HUES64 (cell line): ENCODE results near the gene ZNF358.

Experiments
- H3K27ac ChIP-seq: 2 replicates; pipeline ENCODE4 v1.7.0; 2013; ENCODE audit warnings: low read depth, low read length, inconsistent platforms
- H3K27me3 ChIP-seq: 2 replicates; pipeline ENCODE4 v1.6.1; 2013; ENCODE audit warnings: mild to moderate bottlenecking, low read length; ENCODE audit not compliant: insufficient read depth
- H3K36me3 ChIP-seq: 2 replicates; pipeline ENCODE4 v1.6.1; 2013; ENCODE audit warnings: mild to moderate bottlenecking, low read length; ENCODE audit not compliant: insufficient read depth
- H3K4me1 ChIP-seq: 2 replicates; pipeline ENCODE4 v1.6.1; 2013; ENCODE audit warnings: mild to moderate bottlenecking, low read length, moderate library complexity; ENCODE audit not compliant: insufficient read depth
- H3K4me3 ChIP-seq: 2 replicates; pipeline ENCODE4 v1.5.1; 2013; ENCODE audit warnings: mild to moderate bottlenecking, low read length, moderate library complexity
- H3K9ac ChIP-seq: 2 replicates; pipeline ENCODE4 v1.6.1; 2013; ENCODE audit warnings: mild to moderate bottlenecking, low read depth, low read length
- H3K9me3 ChIP-seq: 2 replicates; pipeline ENCODE4 v1.6.1; 2013; ENCODE audit warnings: low read depth, low read length; ENCODE audit not compliant: insufficient read depth
- WGBS: fragments of 150-250, 120-280 bp; methylation state at CpG from one replicate; pipeline ENCODE4 v1.1.7; 2013; ENCODE audit warnings: missing lambda C conversion rate; 5-methylcytosine and 5-hydroxymethylcytosine counted together

Gene ZNF358

DNA sequence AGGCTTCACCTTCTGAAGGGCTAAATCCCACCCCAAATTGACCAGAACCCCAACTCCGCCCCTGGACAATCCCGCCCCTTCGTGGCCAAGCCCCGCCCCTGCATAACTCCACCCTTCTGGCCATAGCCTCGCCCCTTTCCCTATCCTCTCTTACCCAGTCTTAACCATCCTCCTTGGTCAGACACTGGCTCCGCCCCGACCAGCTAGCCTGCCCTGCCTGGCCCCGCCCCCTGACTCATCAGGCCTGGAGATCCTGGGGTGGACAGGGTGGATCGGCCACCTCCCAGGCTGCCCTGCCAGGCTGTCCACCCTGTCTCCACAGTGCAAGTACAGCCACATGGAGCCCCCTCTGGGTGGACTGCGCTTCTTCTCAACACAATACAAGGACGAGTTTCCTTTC, 8.0 kb upstream of the ZNF358 start:
- 55% methylated on average over 11 of the region's 11 CpGs for WGBS
- Histone ChIP-seq H3K9me3 (no peaks in the 10 kb centered on the region), H3K4me3 (no peak overlapping the region), H3K27me3 (no peaks in the 10 kb centered on the region; the same call in 1 of the 2 replicates), H3K27ac (no peak overlapping the region), H3K36me3 (no peaks in the 10 kb centered on the region), H3K9ac (no peak overlapping the region), H3K4me1 (peaks cover 4% of the 10 kb centered on the region; the same call in 1 of the 2 replicates)

DNA sequence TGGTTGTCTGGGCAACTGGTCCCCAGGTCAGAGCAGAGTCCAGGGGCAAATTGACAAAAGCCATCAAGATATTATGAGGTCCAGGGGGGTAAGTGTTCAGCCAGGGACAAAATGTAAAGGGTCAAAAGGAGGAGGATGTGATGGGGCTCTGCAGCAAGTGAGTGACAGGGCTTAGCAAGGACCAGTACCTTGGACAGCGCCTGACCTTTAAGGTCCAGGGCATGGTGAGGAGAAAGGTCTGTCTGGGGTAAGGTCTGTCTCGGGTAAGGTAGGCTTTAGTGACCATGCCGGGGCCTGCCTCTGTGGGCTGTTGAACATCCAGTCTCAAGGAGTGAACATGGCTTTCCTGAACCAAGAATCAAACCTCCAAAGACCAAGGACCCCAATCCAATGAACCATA, 6.3 kb upstream of the ZNF358 start:
- 29% methylated on average over 3 of the region's 3 CpGs for WGBS
- Histone ChIP-seq H3K36me3 (no peaks in the 10 kb centered on the region), H3K27me3 (no peaks in the 10 kb centered on the region; the same call in 1 of the 2 replicates), H3K4me3 (no peak overlapping the region), H3K4me1 (peaks cover 4% of the 10 kb centered on the region; the same call in 1 of the 2 replicates), H3K27ac (no peak overlapping the region), H3K9ac (no peak overlapping the region), H3K9me3 (no peaks in the 10 kb centered on the region)

DNA sequence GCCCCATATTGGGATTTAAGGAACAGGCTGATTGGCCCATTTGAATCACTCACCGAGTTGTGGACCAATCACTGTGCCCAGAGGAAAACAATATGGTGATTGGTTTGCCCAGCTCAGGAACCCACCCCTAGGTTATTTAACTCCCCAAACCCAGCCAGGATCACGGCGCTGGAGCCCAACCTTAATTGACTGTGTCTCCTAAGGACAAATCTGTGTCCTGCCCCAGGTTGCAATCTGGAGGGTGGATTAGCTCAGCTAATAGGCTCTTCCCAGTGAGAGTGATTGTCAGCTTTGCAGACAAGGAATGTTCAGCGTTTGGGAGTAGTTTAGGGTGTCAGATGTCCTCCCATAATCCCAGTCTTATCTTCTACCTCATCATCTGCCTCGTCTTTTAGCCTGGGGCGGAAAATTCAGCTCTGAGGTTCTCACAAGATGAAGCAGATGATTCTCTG, 3.5 kb upstream of the ZNF358 start:
- H3K4me1 ChIP-seq, result peaks cover 7% of the 10 kb centered on the region
- WGBS, result 80% methylated on average over 6 of the region's 6 CpGs
- H3K4me3 ChIP-seq, result no peak overlapping the region
- no peaks in the 10 kb centered on the region for H3K36me3 ChIP-seq
- no peak overlapping the region for H3K27ac ChIP-seq
- H3K27me3 ChIP-seq, result no peaks in the 10 kb centered on the region
- no peak overlapping the region for H3K9ac ChIP-seq
- no peaks in the 10 kb centered on the region for H3K9me3 ChIP-seq

DNA sequence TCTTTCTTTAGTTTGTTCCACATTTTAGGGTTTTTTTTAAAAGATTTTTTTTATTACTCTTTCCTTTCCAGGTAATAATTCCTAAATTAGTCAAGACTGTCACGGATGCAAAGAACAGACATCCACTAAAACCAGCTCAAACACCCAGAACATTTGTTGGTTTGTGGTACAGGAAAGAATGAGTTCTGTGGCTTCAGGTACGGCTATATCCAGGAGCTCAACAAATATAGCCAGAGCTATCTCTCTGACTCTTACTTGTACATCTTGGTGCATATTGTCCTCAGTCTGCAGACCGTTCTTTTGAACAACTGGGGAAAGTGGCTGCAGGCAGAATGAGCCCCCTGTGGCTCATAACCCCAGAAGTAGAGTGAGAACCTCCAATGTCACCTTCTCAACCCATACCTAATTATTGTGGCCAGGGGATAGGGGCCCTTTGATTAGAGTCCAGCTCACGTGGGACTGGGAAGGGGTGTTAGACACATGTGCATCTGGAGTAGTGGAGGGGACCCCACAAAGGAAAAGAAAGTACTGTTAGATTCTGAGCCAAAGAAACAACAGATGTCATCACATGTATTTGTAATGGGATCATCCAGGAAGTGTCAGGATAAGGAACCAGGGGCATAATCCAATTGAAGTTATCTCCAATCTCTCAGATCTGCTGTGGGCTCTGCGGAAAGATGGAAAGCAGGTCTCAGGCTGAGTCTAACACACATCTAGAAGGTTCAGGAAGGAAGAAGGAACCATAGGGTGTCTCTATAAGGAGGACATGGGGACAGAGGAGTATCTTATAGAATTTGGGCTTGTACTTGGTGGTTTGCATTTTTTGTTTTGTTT, 1.9 kb upstream of the ZNF358 start:
- H3K4me3 ChIP-seq, result no peak overlapping the region
- no peak overlapping the region for H3K9ac ChIP-seq
- H3K36me3 ChIP-seq, result 0 out of 2 replicates have a peak, but pooled peaks cover under 1% of the 10 kb centered on the region
- no peak overlapping the region for H3K27ac ChIP-seq
- no peaks in the 10 kb centered on the region for H3K27me3 ChIP-seq
- WGBS, result 89% methylated on average over 4 of the region's 5 CpGs
- H3K9me3 ChIP-seq, result no peaks in the 10 kb centered on the region
- H3K4me1 ChIP-seq, result peaks cover 7% of the 10 kb centered on the region

DNA sequence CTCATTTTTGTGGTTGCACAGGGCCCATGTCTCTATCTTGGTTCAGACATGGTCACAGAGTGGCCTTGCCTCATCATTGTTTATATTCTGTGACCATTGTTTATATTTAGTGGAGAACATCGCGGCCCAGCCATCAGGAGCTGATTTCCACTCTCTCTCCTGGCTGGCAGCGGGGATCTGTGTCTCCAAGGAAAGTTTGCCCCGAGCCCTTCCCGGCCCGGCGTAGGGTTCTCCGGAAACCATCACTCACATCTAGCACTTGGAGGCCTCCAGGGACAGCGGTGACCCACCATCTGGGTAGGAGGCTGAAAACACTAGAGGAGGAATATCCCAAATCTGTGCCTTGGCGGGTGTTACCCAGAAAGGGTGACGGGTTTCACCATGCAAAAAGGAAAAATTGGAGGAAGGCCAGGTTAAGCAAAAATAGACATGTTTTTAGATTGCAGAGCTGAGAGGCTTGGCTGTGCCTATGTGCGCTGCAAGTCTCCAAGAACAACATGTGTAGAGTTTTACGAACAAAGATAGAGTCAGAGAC, 726 bp upstream of the ZNF358 start:
- H3K27ac ChIP-seq, result peak overlapping the region; percentile 33; the same call in 1 of the 2 replicates
- H3K9me3 ChIP-seq, result no peaks in the 10 kb centered on the region
- peak overlapping the region; percentile 44 for H3K4me3 ChIP-seq
- peaks cover 7% of the 10 kb centered on the region for H3K4me1 ChIP-seq
- H3K9ac ChIP-seq, result peak overlapping the region; percentile 68
- 0 out of 2 replicates have a peak, but pooled peaks cover 9% of the 10 kb centered on the region for H3K36me3 ChIP-seq
- 93% methylated on average over 13 of the region's 13 CpGs for WGBS
- no peaks in the 10 kb centered on the region for H3K27me3 ChIP-seq

DNA sequence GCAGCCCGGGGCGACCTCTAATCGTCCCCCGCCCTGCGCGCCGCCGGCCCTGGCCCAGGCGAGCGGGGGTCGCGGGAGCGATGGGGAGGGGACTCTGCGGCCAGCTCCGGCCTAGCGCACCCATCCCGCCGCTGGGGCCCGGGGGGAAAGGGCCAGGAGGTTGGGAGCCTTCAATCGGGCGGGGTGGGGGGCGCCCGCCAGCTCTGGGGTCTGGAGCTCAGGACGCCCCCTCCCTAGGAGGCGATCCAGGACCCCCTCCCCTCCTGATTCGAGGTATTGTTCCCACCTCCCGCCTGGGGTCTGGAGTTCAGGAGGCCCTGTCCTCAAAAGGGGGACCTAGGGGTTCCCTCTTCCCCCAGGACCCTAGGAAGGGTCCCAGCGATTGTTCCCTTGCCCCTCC, 430 bp downstream of the ZNF358 start:
- Histone ChIP-seq H3K4me1 (peaks cover 7% of the 10 kb centered on the region), H3K27ac (peak overlapping the region; percentile 49; the same call in 1 of the 2 replicates), H3K36me3 (0 out of 2 replicates have a peak, but pooled peaks cover 9% of the 10 kb centered on the region), H3K9me3 (no peaks in the 10 kb centered on the region), H3K4me3 (peak overlapping the region; percentile 86), H3K9ac (peak overlapping the region; percentile 92), H3K27me3 (no peaks in the 10 kb centered on the region)
- WGBS, result 2% methylated on average over 25 of the region's 28 CpGs

DNA sequence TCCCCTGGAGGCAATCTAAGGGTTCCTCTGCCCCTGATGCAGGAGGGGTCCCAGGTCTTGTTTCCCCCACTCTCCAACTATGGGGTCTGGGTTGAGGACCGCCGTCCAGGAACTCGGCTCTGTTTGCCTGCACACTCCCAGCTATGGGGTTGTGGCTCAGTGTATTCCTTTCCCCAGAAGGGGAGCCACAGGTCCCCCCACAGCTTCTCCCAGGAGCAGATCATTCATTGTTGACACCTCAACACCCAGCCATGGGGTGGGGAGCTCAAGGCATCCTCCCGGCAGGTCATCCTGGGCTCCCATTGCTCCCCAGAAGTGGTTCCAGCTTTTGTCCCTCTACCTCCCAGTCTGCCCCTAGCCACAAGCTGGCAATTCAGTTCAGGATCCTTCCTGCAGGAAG, 975 bp downstream of the ZNF358 start:
- peak overlapping the region; percentile 92 for H3K9ac ChIP-seq
- WGBS, result 80% methylated on average over 4 of the region's 4 CpGs
- peaks cover 7% of the 10 kb centered on the region for H3K4me1 ChIP-seq
- H3K27me3 ChIP-seq, result no peaks in the 10 kb centered on the region
- H3K36me3 ChIP-seq, result 0 out of 2 replicates have a peak, but pooled peaks cover 9% of the 10 kb centered on the region
- peak overlapping the region; percentile 86 for H3K4me3 ChIP-seq
- H3K27ac ChIP-seq, result no peak overlapping the region
- H3K9me3 ChIP-seq, result no peaks in the 10 kb centered on the region

DNA sequence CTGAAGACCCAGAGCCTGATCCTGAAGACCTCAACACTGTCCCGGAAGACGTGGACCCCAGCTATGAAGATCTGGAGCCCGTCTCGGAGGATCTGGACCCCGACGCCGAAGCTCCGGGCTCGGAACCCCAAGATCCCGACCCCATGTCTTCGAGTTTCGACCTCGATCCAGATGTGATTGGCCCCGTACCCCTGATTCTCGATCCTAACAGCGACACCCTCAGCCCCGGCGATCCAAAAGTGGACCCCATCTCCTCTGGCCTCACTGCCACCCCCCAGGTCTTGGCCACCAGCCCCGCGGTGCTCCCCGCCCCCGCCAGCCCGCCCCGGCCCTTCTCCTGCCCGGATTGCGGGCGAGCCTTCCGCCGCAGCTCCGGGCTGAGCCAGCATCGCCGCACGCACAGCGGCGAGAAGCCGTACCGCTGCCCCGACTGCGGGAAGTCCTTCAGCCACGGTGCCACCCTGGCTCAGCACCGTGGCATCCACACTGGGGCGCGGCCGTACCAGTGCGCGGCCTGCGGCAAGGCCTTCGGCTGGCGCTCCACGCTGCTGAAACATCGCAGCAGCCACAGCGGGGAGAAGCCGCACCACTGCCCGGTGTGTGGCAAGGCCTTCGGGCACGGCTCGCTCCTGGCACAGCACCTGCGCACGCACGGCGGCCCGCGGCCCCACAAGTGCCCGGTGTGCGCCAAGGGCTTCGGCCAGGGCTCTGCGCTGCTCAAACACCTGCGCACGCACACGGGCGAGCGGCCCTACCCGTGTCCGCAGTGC, 3.6 kb downstream of the ZNF358 start:
- Histone ChIP-seq H3K9me3 (no peaks in the 10 kb centered on the region), H3K4me1 (peaks cover 11% of the 10 kb centered on the region), H3K4me3 (no peak overlapping the region), H3K36me3 (peaks cover 11% of the 10 kb centered on the region; the same call in 1 of the 2 replicates), H3K9ac (no peak overlapping the region), H3K27ac (no peak overlapping the region), H3K27me3 (no peaks in the 10 kb centered on the region)
- 96% methylated on average over 74 of the region's 74 CpGs for WGBS

DNA sequence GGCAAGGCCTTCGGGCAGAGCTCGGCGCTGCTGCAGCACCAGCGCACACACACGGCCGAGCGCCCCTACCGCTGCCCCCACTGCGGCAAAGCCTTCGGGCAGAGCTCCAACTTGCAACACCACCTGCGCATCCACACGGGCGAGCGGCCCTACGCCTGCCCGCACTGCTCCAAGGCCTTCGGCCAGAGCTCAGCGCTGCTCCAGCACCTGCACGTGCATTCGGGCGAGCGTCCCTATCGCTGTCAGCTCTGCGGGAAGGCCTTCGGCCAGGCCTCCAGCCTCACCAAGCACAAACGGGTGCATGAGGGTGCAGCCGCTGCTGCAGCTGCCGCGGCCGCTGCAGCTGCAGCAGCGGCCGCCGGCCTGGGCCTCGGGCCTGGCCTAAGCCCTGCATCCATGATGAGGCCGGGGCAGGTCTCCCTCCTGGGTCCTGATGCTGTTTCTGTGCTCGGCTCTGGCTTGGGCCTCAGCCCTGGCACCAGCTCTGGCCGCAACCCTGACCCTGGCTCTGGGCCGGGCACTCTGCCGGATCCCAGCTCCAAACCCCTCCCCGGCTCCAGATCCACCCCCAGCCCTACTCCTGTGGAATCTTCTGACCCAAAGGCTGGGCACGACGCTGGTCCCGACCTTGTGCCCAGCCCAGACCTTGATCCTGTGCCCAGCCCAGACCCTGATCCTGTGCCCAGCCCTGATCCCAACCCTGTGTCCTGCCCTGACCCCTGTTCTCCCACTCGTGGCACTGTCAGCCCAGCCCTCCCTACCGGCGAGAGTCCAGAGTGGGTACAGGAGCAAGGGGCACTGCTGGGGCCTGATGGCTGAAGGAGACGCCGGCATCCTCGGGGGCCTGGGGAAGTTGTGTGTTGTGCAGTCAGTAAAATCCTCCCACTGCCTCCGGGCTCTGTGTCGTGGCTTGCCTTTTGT, 4.5 kb downstream of the ZNF358 start:
- 95% methylated on average over 51 of the region's 51 CpGs for WGBS
- Histone ChIP-seq H3K9me3 (no peaks in the 10 kb centered on the region), H3K9ac (no peak overlapping the region), H3K4me3 (no peak overlapping the region), H3K27ac (no peak overlapping the region), H3K4me1 (peaks cover 7% of the 10 kb centered on the region), H3K36me3 (peaks cover 11% of the 10 kb centered on the region; the same call in 1 of the 2 replicates), H3K27me3 (no peaks in the 10 kb centered on the region)

DNA sequence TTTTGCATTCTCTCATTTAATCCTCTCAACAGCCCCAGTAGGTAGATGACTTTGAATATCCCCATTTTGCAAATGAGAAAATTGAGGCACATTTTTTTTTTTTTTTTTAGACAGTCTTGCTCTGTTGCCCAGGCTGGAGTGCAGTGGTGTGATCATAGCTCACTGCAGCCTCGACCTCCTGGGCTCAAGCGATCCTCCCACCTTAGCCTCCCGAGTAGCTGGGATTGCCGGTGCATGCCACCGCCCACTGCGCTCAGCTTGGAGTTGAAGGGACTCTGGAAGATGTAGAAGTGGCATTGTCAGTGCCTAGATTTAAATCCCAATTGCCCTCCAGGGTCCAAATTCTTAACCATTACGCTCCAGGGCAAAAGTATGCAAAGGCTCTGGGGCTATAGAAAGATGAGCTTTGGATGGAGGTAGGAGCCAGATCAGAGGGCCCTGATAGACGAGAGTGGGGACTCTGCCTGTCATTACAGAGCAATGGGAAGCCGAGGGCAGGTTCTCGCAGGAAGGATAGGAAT, 5.7 kb downstream of the ZNF358 start:
- H3K27ac ChIP-seq, result no peak overlapping the region
- peaks cover 15% of the 10 kb centered on the region; the same call in 1 of the 2 replicates for H3K36me3 ChIP-seq
- WGBS, result 29% methylated on average over 10 of the region's 10 CpGs
- H3K9me3 ChIP-seq, result no peaks in the 10 kb centered on the region
- 0 out of 2 replicates have a peak, but pooled peaks cover 4% of the 10 kb centered on the region for H3K4me1 ChIP-seq
- H3K27me3 ChIP-seq, result no peaks in the 10 kb centered on the region
- H3K9ac ChIP-seq, result peak overlapping the region; percentile 36
- peak overlapping the region; percentile 69 for H3K4me3 ChIP-seq
